Activated T-helper 1 cell treated with anti-CD3 and anti-CD28 coated beads, Interleukin-2, amount 50 U/mL, for 16 hours (primary cell): ENCODE results near the gene TECPR1.

Source experiments
- DNase-seq, 2 donors: peaks; one replicate each; pipeline ENCODE4 v3.0.0-alpha.2; 2020; ENCODE audit warnings: low read depth in 1 of 2, low spot score in 1 of 2

Gene TECPR1

DNA sequence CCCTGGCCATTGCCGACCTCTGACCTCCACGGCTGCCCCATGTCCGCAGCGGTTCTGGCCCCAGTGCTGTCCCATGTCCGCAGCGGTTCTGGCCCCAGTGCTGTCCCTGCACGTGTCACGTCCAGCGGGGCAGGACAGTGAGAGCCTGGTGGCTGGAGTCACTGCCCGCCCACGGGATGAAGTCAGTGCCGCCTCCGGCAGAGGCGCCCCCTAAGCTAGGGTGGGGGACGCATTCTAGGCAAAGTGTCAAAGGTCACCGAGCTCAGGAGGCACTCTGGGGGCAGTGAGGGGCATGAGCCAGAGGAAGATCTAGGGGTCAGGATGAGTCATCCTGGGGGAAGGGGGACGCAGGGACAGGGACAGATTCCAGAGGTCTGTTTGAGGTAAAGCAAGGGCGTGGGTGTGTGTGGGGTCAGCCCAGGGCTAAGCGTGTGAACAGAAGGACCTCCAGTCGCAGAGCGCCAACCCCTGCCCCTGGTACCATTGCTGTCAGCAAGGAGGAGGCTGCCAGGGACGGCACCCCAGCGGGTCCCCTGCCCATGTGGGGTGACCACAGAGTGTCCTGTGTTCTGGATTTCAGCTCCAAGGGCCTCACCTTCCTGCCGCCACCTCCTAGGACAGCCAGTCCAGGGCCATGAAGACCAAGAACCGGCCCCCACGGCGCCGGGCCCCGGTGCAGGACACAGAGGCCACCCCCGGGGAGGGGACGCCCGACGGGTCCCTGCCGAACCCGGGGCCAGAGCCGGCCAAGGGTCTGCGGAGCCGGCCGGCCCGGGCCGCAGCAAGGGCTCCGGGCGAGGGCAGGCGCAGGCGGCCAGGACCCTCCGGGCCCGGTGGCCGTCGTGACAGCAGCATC, 40.1 kb downstream of the TECPR1 start:
- DNase-seq: no peak

- DNase-seq: no peak
Measured at GRCh38 chr7:98211221-98211675, 40.8 kb downstream of the TECPR1 start, which contains the start of gene BHLHA15. BHLHA15 (plus strand) TSS chr7:98211439; CDS start chr7:98212310, 871 bp downstream.

DNA sequence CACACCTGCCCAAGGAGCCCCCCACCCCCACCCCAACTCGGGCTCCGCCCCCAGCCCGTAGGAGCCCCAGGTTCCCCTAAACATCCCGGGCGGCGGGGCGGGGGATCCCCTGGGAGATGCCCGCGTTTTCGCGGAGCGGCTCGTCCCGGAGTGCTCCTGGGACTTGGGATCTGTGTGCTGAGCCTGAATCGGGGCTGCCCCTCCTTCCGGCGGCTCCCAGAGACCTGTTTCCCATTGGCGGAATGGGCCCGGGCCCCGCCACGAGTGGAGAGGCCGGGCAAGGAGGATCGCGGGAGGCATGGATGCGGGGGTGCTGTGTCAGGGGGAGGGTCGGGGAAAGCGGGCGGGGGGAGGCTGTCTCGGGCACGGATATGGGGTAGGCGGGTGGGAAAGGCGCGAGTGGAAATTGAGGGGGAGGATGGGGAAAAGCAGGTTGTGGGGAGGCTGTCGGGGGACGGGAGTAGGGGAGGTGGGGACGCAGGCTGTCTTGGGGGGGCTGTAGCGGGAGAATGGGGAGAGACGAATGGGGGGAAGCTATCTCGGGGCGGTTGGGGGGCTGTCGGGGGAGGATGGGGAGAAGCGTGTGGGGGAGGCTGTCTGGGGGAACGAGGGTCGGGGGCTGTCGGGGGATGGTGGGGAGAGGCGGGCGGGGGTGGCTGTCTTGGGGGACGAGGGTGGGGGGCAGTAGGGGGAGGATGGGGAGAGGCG, 41.4 kb downstream of the TECPR1 start:
- no peak for DNase-seq

DNA sequence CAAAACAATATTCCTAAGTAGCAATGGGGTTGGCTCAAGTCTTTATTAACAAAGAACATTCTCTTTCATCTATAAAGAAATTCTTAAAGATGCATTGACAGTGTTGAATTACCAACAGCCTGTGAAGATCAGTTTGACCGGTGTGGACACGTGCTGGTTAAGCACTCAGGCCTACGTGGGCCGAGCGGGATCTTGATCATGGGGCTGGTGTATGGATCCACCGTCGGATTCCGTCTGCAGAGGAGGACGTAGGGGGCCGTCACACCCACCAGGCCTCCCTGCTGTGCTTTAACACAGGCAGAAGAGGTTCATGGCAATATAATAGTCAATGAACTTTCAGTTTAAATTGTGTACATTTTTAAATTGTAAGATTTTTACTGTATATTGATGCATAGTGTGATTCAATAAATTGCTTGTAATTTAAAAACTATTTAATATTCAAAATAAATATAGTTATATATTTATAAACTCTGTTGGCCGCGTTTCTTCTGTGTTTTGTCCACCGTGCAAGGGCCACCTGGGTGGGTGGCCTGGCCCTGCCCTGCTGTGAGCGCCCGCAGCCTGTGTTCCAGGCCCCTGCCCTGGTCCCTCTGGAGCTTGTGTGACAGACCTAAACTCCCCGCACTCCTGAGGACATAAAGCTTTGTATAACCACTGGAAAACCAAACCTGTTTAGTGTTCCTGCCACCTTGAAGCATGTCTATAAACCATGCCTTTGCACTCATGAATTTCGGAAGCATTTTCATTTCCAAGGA, 42.7 kb downstream of the TECPR1 start:
- DNase-seq: no peak

DNA sequence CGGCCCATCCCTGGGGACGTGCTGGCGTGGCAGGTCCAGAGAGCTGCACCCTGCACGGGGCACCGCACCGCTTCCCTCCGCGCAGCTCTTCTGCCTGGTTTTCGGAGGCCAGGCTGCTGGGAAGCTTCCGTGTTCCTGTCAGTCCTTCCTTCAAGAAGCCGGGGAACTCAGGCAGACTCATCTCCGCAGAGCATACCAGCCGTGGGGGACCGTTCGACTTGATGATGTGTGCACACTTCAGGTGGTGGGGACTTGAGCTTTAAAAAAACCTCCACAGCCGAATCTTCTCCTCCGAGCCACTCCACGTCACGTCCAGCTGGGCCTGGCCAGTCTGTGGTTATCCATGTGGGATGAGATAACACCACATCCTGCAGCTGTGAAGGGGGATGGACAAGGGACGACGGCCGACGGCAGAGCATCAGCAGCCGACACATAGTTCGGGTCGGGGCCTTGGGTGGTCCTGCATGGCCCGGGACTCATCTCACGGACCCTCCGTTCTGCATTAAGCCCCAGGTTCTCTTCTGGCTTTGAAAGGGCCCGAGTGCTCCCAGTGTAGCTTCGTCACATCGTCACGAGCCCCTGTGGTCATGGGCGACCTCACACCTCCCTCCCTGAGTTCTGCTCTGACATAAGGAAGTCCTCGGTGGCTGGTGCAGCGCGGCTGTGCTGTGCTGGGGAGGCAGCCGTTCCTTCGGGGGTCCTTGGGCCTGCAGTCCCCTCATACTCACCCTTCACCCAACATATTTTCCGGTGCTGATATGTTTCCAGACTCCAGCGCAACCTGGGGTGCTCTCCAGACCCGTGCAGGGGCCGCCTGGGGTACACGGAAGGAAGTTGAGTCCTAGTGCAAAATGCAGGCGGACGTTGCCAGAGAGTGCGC, 45.3 kb downstream of the TECPR1 start:
- DNase-seq: no peak

DNA sequence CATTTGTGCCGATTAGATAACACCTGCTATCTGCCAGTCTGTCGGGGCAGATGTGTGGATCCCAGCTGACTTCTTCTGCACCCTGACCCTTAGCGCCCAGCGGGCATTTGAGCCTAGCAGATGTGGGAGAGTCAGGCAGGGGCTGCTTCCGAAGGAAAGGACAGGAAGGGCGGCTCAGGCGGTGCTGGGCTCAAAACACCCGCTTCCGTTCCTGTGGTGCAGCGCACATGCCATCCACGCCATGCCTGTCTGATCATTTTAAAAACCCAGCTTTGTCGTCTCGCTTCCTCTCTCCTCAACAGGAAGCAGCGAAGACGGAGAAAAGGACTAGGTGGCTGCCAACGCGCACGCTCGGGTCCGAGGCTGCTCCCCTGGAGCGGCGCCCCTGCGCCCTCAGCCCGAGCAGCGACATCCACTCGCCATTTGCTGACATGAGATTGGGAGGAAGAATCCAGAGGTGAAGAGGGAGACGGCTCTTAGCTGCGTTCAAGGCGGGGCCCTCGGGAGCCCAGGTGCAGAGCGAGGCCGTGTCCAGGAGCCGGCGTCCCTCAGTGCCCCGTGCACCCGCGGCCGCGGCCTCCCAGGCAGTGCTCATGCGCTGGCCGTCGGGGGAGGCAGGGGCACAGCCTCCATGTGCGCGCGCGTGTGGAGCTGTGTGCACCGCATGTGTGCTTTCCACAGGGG, 46.7 kb downstream of the TECPR1 start:
- DNase-seq: no peak

GRCh38 chr7:98204670-98205069, 47.4 kb downstream of the TECPR1 start:
- no peak for DNase-seq

- DNase-seq: no peak
Measured at GRCh38 chr7:98203964-98204605, 47.9 kb downstream of the TECPR1 start.

GRCh38 chr7:98203261-98203963, 48.6 kb downstream of the TECPR1 start:
- no peak for DNase-seq

- DNase-seq: peak in 1 of 2 donors; percentile 30
Measured at GRCh38 chr7:98202367-98203195, 49.5 kb downstream of the TECPR1 start.

- no peak for DNase-seq
Measured at GRCh38 chr7:98200364-98200763, 51.7 kb downstream of the TECPR1 start.

DNA sequence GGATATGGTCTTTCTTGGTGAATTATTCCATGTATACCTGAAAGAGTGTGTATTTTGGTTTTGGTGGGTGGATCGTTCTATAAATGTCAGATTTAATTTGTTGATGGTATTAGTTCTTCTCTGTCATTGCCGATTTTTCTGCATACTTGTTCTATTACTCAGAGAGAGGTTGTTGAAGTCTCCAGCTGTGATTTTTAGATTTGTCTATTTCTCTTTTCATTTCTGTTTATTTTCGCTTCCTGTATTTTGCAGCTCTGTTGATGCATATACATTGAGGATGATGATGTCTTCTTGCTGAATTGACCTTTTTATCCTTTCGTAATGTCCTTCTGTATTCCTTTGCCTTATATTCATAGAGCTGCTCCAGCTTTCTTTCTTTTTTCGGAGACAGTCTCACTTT, 52.9 kb downstream of the TECPR1 start:
- DNase-seq: no peak

GRCh38 chr7:98196706-98197605, 55.1 kb downstream of the TECPR1 start:
- DNase-seq: no peak

GRCh38 chr7:98194672-98195457, 57.2 kb downstream of the TECPR1 start:
- no peak for DNase-seq

GRCh38 chr7:98194186-98194585, 57.8 kb downstream of the TECPR1 start:
- no peak for DNase-seq
